Mesenchymal stem cell (in vitro differentiated cells and primary cell): Measurements from ENCODE around the gene HPCAL1.

Source experiments
- DNase-seq: peaks from one replicate; pipeline ENCODE4 v3.0.0-alpha.2; 2013
- H2AFZ ChIP-seq: one replicate; pipeline ENCODE4 v1.6.1; 2013; ENCODE audit warnings: low read depth, mild to moderate bottlenecking, control low read depth, inconsistent platforms, low read length, moderate library complexity
- H2AK5ac ChIP-seq: 2 replicates; pipeline ENCODE4 v1.6.1; 2013; ENCODE audit warnings: low read length, moderate library complexity, mild to moderate bottlenecking, inconsistent platforms; ENCODE audit not compliant: severe bottlenecking
- H2BK120ac ChIP-seq: one replicate; pipeline ENCODE4 v1.6.1; 2013; ENCODE audit warnings: low read depth, mild to moderate bottlenecking, inconsistent platforms, low read length, moderate library complexity
- H2BK12ac ChIP-seq, 2 experiments: one replicate each; pipeline ENCODE4 v1.6.1; 2013; ENCODE audit warnings: inconsistent platforms in 2 of 2, low read length in 2 of 2, mild to moderate bottlenecking in 2 of 2, moderate library complexity in 2 of 2, control low read depth in 1 of 2
- H2BK15ac ChIP-seq: one replicate; pipeline ENCODE4 v1.6.1; 2013; ENCODE audit warnings: mild to moderate bottlenecking, low read depth, inconsistent platforms; ENCODE audit not compliant: poor library complexity, severe bottlenecking
- H2BK5ac ChIP-seq: 2 replicates; pipeline ENCODE4 v1.6.1; 2013; ENCODE audit warnings: low read depth, mild to moderate bottlenecking, low read length, control low read depth, inconsistent platforms; ENCODE audit not compliant: poor library complexity, severe bottlenecking
- H3K14ac ChIP-seq, 2 experiments: one replicate each; pipeline ENCODE4 v1.6.1; 2013; ENCODE audit warnings: inconsistent platforms in 2 of 2, low read length in 2 of 2, control low read depth in 1 of 2, mild to moderate bottlenecking in 1 of 2, moderate library complexity in 1 of 2
- H3K18ac ChIP-seq, 2 experiments: one replicate each; pipeline ENCODE4 v1.6.1; 2013; ENCODE audit warnings: inconsistent platforms in 2 of 2, low read length in 2 of 2, control low read depth in 1 of 2, low read depth in 1 of 2, mild to moderate bottlenecking in 1 of 2
- H3K23ac ChIP-seq, 2 experiments: one replicate each; pipeline ENCODE4 v1.6.1; 2013; ENCODE audit warnings: inconsistent platforms in 2 of 2, low read length in 2 of 2, mild to moderate bottlenecking in 2 of 2, moderate library complexity in 2 of 2, control low read depth in 1 of 2
- H3K27ac ChIP-seq: 2 replicates; pipeline ENCODE4 v1.5.1; 2013; ENCODE audit warnings: mild to moderate bottlenecking, moderate library complexity, low read length, control low read depth, inconsistent platforms; ENCODE audit not compliant: poor library complexity, severe bottlenecking
- H3K27me3 ChIP-seq, 2 experiments: 2 replicates each; pipeline versions ENCODE4 v1.6.1 to v1.7.0; 2013; ENCODE audit warnings: low read length in 2 of 2, mild to moderate bottlenecking in 2 of 2, moderate library complexity in 2 of 2, control low read depth in 1 of 2, inconsistent platforms in 1 of 2; ENCODE audit not compliant: control insufficient read depth in 1 of 2, insufficient read depth in 1 of 2
- H3K36me3 ChIP-seq, 2 experiments: 2 replicates each; pipeline versions ENCODE4 v1.6.1 to v1.7.0; 2013; ENCODE audit warnings: low read length in 2 of 2, control low read depth in 1 of 2, inconsistent platforms in 1 of 2, low read depth in 1 of 2, mild to moderate bottlenecking in 1 of 2; ENCODE audit not compliant: insufficient read depth in 2 of 2, control insufficient read depth in 1 of 2
- H3K4ac ChIP-seq, 2 experiments: one replicate each; pipeline ENCODE4 v1.6.1; 2013; ENCODE audit warnings: inconsistent platforms in 2 of 2, low read length in 2 of 2, mild to moderate bottlenecking in 2 of 2, moderate library complexity in 2 of 2, control low read depth in 1 of 2, low read depth in 1 of 2
- H3K4me1 ChIP-seq: 2 replicates; pipeline ENCODE4 v1.6.1; 2013; ENCODE audit warnings: low read depth, low read length, control low read depth; ENCODE audit not compliant: control insufficient read depth, insufficient read depth
- H3K4me2 ChIP-seq: 2 replicates; pipeline ENCODE4 v1.6.1; 2013; ENCODE audit warnings: low read length, mild to moderate bottlenecking, inconsistent platforms; ENCODE audit not compliant: poor library complexity, severe bottlenecking
- H3K4me3 ChIP-seq, 2 experiments: 2 replicates each; pipeline versions ENCODE4 v1.5.1 to v1.7.0; 2013; ENCODE audit warnings: low read length in 2 of 2, mild to moderate bottlenecking in 2 of 2, control low read depth in 1 of 2, low read depth in 1 of 2; ENCODE audit not compliant: insufficient read depth in 1 of 2
- H3K79me1 ChIP-seq: replicated peaks from 2 replicates; pipeline ENCODE4 v1.6.1; 2013; ENCODE audit warnings: mild to moderate bottlenecking, control low read depth, low read length, inconsistent platforms; ENCODE audit not compliant: poor library complexity, severe bottlenecking
- H3K9ac ChIP-seq: 2 replicates; pipeline ENCODE4 v1.7.0; 2013; ENCODE audit warnings: mild to moderate bottlenecking, low read length, moderate library complexity
- H3K9me3 ChIP-seq: 2 replicates; pipeline ENCODE4 v1.7.0; 2013; ENCODE audit warnings: mild to moderate bottlenecking, low read length; ENCODE audit not compliant: control insufficient read depth
- H4K8ac ChIP-seq: one replicate; pipeline ENCODE4 v1.6.1; 2013; ENCODE audit warnings: inconsistent platforms, mild to moderate bottlenecking, low read length, moderate library complexity
- H4K91ac ChIP-seq: one replicate; pipeline ENCODE4 v1.6.1; 2013; ENCODE audit warnings: mild to moderate bottlenecking, low read length, inconsistent platforms
- WGBS: methylation state at CpG from one replicate; pipeline ENCODE4 v1.1.7; 2013; ENCODE audit warnings: mixed read lengths; 5-methylcytosine and 5-hydroxymethylcytosine counted together

Gene HPCAL1

DNA sequence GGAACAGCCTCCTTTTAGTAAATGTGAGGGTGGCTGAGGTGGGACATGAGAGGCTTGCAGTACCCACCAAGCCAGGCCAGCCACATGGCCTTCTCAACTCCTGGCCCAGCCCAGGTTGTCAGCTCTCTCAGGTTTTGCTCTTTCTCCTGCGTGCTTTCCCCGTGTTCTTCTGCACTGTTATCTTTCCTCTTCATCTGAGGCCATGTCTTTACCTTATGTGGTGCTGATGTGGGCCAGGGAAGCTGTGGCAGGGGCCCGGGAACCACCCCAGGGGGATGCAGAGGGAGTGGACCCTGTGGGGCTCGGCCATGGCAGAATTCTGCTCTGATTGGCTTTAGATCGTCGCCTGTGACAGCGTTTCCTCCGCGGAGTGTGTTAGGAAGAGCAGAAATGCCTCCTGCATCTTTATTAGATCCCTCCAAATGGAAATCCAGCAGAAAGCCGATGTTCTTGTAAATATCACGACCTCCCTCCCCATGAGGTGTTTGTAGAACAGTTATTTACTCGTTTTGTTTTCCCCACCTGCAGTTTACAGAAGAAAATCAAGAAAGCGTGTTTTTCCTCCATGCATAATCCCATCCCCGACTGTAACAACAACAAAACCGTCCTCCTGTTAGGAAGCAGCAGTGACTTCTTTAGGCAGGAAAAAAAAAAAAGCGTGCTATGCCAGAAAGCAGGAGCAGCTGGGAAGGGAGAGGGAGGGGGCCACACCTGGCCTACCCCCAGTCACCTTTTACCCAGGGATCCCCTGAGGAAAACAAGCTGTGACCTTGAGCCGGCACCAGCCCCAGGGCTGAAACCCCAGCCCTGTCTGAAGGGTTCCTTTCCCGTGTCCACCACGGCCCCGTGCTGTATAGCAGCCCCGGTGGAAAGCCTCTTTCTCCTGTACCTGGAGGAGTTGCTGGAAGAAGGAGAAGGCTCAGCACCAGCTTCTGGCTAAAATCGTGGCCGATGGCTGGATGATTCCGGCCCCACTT lies 54.8 kb downstream of the HPCAL1 start:
- Histone ChIP-seq H3K23ac (no peak overlapping the region), H3K4me3 (no peak overlapping the region), H2AFZ (no peak overlapping the region), H3K4me2 (no peak overlapping the region), H2BK12ac (no peak overlapping the region), H3K27ac (no peak overlapping the region), H3K9ac (no peak overlapping the region), H3K4ac (no peak overlapping the region), H2BK5ac (no peak overlapping the region), H3K27me3 (no peaks in the 10 kb centered on the region), H2BK120ac (no peak overlapping the region), H3K79me1 (peaks cover 36% of the 10 kb centered on the region), H4K8ac (no peak overlapping the region), H2BK15ac (no peak overlapping the region), H3K4me1 (peaks cover 18% of the 10 kb centered on the region), H2AK5ac (no peak overlapping the region), H3K18ac (no peak overlapping the region), H3K14ac (no peak overlapping the region), H3K36me3 (peaks cover 4 to 7% of the 10 kb centered on the region in 2 experiments), H3K9me3 (no peaks in the 10 kb centered on the region), H4K91ac (no peak overlapping the region)
- DNase-seq: no peak
- WGBS: 91% methylated on average over 21 of the region's 24 CpGs

DNA sequence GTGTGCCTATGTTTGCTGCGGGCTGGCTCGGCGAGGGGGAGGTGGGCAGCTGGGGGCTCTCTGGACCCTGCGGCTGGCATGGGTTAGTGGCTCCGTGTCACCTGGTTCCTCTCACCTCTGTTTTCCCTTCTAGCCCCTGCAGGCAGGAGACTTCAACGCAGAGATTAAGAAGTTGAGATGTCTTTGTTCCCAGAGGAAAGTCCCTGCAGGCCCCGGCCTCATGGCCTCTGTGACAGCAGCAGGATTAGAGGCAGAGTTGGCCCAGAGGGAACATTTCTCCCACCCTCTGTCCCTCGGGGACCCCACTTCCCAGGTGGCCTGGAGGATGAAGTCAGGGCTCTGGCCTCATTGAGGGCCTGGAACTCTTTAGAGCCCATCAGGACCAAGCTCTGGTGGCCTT lies 56.5 kb downstream of the HPCAL1 start:
- H3K36me3 ChIP-seq: peaks cover 1 to 7% of the 10 kb centered on the region in 2 experiments
- H4K8ac ChIP-seq: no peak overlapping the region
- WGBS: 84% methylated on average over 8 of the region's 8 CpGs
- DNase-seq: no peak
- H3K27me3 ChIP-seq: no peaks in the 10 kb centered on the region
- H2BK5ac ChIP-seq: no peak overlapping the region
- no peak overlapping the region for H2AK5ac ChIP-seq
- no peaks in the 10 kb centered on the region for H3K9me3 ChIP-seq
- no peak overlapping the region for H2AFZ ChIP-seq
- no peak overlapping the region for H3K4ac ChIP-seq
- H2BK120ac ChIP-seq: no peak overlapping the region
- H3K4me2 ChIP-seq: no peak overlapping the region
- H3K14ac ChIP-seq: no peak overlapping the region
- peaks cover 40% of the 10 kb centered on the region for H3K79me1 ChIP-seq
- H4K91ac ChIP-seq: no peak overlapping the region
- H3K18ac ChIP-seq: no peak overlapping the region
- H3K27ac ChIP-seq: no peak overlapping the region
- no peak overlapping the region for H3K23ac ChIP-seq
- no peak overlapping the region for H2BK15ac ChIP-seq
- H3K4me3 ChIP-seq: no peak overlapping the region
- H3K4me1 ChIP-seq: peaks cover 21% of the 10 kb centered on the region
- H2BK12ac ChIP-seq: no peak overlapping the region
- H3K9ac ChIP-seq: no peak overlapping the region

DNA sequence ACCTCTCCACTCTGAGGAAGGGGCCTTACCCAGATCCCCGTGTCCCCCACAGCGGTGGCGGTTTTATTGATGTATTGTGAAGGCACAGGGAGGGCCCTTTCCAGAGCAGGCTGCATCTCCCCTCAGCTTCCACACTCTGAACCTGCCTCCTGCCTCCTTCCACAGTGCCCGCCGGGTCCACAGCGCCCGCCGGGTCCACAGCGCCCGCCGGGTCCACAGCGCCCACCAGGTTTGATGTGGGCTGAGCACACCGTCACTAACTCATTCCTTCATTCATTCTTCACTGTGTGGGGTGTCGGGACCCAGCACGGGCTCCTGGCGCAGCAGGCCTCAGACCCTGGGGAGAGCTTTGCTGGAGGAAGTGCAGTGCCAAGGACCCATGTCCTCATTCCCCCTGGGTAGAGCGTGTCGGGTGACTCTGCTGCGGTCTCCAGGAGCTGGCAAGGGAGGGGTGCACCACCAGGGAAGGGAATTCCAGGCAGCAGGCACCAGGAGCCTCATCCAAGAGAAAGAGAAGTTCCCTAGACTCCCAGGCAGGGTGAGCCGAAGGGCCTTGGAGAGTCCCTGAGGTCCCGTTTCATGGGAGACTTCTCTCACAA lies 57.1 kb downstream of the HPCAL1 start:
- no peak overlapping the region for H2AK5ac ChIP-seq
- no peak overlapping the region for H3K18ac ChIP-seq
- H3K4ac ChIP-seq: no peak overlapping the region
- H4K8ac ChIP-seq: no peak overlapping the region
- no peak overlapping the region for H2AFZ ChIP-seq
- H3K14ac ChIP-seq: no peak overlapping the region
- no peaks in the 10 kb centered on the region for H3K9me3 ChIP-seq
- H2BK5ac ChIP-seq: no peak overlapping the region
- H3K9ac ChIP-seq: no peak overlapping the region
- H3K36me3 ChIP-seq: peaks cover 0 to 7% of the 10 kb centered on the region in 2 experiments
- H3K4me3 ChIP-seq: no peak overlapping the region
- H3K4me2 ChIP-seq: no peak overlapping the region
- no peak overlapping the region for H2BK12ac ChIP-seq
- 93% methylated on average over 21 of the region's 21 CpGs for WGBS
- peaks cover 40% of the 10 kb centered on the region for H3K79me1 ChIP-seq
- no peak overlapping the region for H3K27ac ChIP-seq
- H3K27me3 ChIP-seq: no peaks in the 10 kb centered on the region
- H3K23ac ChIP-seq: no peak overlapping the region
- H2BK120ac ChIP-seq: no peak overlapping the region
- DNase-seq: no peak
- H4K91ac ChIP-seq: no peak overlapping the region
- peaks cover 21% of the 10 kb centered on the region for H3K4me1 ChIP-seq
- no peak overlapping the region for H2BK15ac ChIP-seq

DNA sequence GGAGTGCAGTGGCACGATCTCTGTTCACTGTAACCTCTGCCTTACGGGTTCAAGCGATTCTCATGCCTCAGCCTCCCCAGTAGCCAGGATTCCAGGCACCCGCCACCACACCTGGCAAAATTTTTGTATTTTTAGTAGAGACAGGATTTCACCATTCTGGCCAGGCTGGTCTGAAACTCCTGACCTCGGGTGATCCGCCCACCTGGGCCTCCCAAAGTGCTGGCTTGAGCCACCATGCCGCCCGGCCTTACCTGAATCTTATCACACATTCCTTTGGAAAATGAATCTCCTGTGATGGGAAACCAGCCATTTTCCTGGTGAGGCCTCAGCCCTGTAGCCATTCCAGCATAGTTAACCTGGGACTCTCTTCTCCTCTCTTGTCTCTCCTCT lies 57.8 kb downstream of the HPCAL1 start:
- no peak overlapping the region for H3K4me2 ChIP-seq
- no peak overlapping the region for H2AFZ ChIP-seq
- H3K4ac ChIP-seq: no peak overlapping the region
- H4K8ac ChIP-seq: no peak overlapping the region
- H4K91ac ChIP-seq: no peak overlapping the region
- H3K4me3 ChIP-seq: no peak overlapping the region
- no peak overlapping the region for H2BK15ac ChIP-seq
- no peaks in the 10 kb centered on the region for H3K27me3 ChIP-seq
- no peak overlapping the region for H3K9ac ChIP-seq
- H3K27ac ChIP-seq: no peak overlapping the region
- no peak overlapping the region for H2BK12ac ChIP-seq
- no peak overlapping the region for H2BK120ac ChIP-seq
- no peak overlapping the region for H2BK5ac ChIP-seq
- peaks cover 21% of the 10 kb centered on the region for H3K4me1 ChIP-seq
- DNase-seq: no peak
- no peak overlapping the region for H3K18ac ChIP-seq
- H3K36me3 ChIP-seq: peaks cover 0 to 7% of the 10 kb centered on the region in 2 experiments
- peaks cover 46% of the 10 kb centered on the region for H3K79me1 ChIP-seq
- no peaks in the 10 kb centered on the region for H3K9me3 ChIP-seq
- no peak overlapping the region for H2AK5ac ChIP-seq
- 98% methylated on average over 8 of the region's 8 CpGs for WGBS
- H3K14ac ChIP-seq: no peak overlapping the region
- H3K23ac ChIP-seq: no peak overlapping the region
